Uterus (tissue), 4 donors: ENCODE data around the gene AASDH. TPM values are rescaled to one million over a fixed set of nuclear protein-coding genes. Genes with fewer than 3 reads are reported as not detected.

Source experiments
- DNase-seq, 2 donors: peaks; one replicate each; pipeline ENCODE4 v3.0.0-alpha.2; 2019 to 2020
- H3K27ac ChIP-seq, 2 donors: fragments of 200-600 bp; sonication (generic); 1 replicate in 1 of 2; 2 replicates in 1 of 2; pipeline ENCODE4 v1.5.1; 2016 to 2018
- H3K27me3 ChIP-seq, 2 donors: fragments of 200-600 bp; sonication (generic); one replicate each; pipeline ENCODE4 v1.5.1; 2018 to 2019; ENCODE audit warnings: control low read depth in 1 of 2
- H3K36me3 ChIP-seq, 2 donors: fragments of 200-600 bp; sonication (generic); one replicate each; pipeline ENCODE4 v1.5.1; 2019; ENCODE audit warnings: control low read depth in 1 of 2
- H3K4me1 ChIP-seq, 2 donors: fragments of 200-600 bp; sonication (generic); one replicate each; pipeline ENCODE4 v1.5.1; 2018 to 2019; ENCODE audit warnings: control low read depth in 1 of 2
- H3K4me3 ChIP-seq, 2 donors: fragments of 200-600 bp; sonication (generic); 1 replicate in 1 of 2; 2 replicates in 1 of 2; pipeline ENCODE4 v1.5.1; 2018 to 2019; ENCODE audit warnings: mild to moderate bottlenecking in 1 of 2
- H3K9me3 ChIP-seq, 2 donors: fragments of 200-600 bp; sonication (generic); one replicate each; pipeline ENCODE4 v1.5.1; 2019; ENCODE audit warnings: control low read depth in 1 of 2
- POLR2A ChIP-seq, 2 donors: fragments of 450-650 bp; IDR thresholded peaks; one replicate each; pipeline ENCODE4 v1.6.1; 2016; ENCODE audit warnings: antibody characterized with exemption in 2 of 2, mild to moderate bottlenecking in 1 of 2, moderate library complexity in 1 of 2
- intact Hi-C: fragments of 100-400 bp; cut with DNase I; formaldehyde crosslinking; loops from one replicate; pipeline ENCODE4 v1.15.1; 2023; ENCODE audit warnings: low total_unique reads
- total RNA-seq, 4 donors: library from RNA; depleted of rRNA in 3 of 4; stranded (reverse); fragments of >200 nt in 3 of 4; gene quantifications; one replicate each; pipeline versions ENCODE4 v1.1.0 to v1.2.4, GENCODE V29; 2014 to 2023
- TF ChIP-seq, protein P1 (sequence below), 4 experiments: fragments of 200-600 bp in 2 of 4; fragments of 450-650 bp in 2 of 4; sonication (generic) in 2 of 4; IDR thresholded peaks; one replicate each; pipeline ENCODE4 v1.5.1; 2016 to 2019; ENCODE audit warnings: antibody characterized with exemption in 4 of 4, mild to moderate bottlenecking in 2 of 4, moderate library complexity in 1 of 4
- donor health status: DM: yes; HTN: yes; CAD: no.

The AASDH gene
- total RNA-seq, 4 donors from 2014 or later: 12.7 to 58.8 (median 26.6) TPM

DNA sequence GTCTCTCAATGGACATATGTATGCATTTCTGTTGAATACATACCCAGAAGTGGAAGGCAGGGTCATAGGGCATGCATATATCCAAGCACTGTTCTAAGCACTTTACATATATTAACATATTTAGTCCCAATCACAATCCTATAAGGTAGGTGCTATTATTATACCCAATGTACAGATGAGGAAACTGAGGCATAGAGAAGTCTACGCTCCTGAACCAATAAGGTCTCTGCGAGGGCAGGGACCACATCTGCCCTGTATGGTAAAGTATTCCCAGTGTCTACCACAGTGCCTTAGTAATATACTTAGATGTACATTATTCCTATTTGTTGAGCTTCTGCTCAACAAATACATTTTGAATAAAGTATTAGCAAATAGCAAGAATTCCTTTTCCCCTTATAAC, 42.9 kb upstream of the AASDH start:
- DNase-seq: no peak
- Histone ChIP-seq H3K27ac (no peak overlapping the region), H3K27me3 (no peaks in the 10 kb centered on the region), H3K4me1 (no peaks in the 10 kb centered on the region), H3K9me3 (no peaks in the 10 kb centered on the region), H3K4me3 (no peak overlapping the region), H3K36me3 (no peaks in the 10 kb centered on the region)
- intact Hi-C loops: no loop called here
- TF ChIP-seq, protein P1, sequence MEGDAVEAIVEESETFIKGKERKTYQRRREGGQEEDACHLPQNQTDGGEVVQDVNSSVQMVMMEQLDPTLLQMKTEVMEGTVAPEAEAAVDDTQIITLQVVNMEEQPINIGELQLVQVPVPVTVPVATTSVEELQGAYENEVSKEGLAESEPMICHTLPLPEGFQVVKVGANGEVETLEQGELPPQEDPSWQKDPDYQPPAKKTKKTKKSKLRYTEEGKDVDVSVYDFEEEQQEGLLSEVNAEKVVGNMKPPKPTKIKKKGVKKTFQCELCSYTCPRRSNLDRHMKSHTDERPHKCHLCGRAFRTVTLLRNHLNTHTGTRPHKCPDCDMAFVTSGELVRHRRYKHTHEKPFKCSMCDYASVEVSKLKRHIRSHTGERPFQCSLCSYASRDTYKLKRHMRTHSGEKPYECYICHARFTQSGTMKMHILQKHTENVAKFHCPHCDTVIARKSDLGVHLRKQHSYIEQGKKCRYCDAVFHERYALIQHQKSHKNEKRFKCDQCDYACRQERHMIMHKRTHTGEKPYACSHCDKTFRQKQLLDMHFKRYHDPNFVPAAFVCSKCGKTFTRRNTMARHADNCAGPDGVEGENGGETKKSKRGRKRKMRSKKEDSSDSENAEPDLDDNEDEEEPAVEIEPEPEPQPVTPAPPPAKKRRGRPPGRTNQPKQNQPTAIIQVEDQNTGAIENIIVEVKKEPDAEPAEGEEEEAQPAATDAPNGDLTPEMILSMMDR (IDR thresholded peaks at IDR 0.05): no peak
- no peak for TF ChIP-seq POLR2A (IDR thresholded peaks at IDR 0.05)

DNA sequence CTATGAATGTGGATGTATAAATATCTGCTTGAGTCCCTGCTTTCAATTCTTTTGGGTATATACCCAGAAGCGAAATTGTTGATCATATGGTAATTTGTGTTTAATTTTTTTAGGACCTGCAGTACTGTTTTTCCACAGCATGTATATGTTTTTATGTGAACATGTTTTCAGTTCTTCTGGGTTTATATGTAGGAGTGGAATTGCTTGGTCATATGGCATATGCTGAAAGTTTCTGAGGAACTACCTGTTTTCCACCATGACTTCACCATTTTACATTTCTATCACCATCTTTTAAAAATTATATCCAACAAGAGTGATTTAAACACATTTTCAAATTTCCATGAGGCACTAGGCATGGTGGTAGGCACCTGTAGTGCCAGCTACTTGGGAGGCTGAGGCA, 39.9 kb upstream of the AASDH start:
- H3K36me3 ChIP-seq: no peaks in the 10 kb centered on the region
- intact Hi-C loops: no loop called here

DNA sequence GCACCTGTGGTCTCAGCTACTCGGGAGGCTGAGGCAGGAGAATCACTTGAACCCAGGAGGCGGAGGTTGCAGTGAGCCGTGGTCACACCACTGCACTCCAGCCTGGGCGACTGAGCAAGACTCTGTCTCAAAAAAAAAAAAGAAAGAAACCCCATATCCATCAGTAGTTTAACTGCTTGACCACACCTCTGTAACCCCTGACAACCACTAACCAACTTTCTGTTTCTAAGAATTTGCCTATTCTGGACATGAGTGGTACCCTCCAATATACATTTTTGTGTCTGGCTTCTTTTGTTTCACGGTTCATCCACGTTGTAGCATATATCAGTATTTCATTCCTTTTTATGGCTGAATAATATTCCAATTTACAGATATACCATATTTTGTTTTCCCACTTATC, 39.0 kb upstream of the AASDH start:
- TF ChIP-seq POLR2A (IDR thresholded peaks at IDR 0.05): no peak
- TF ChIP-seq, protein P1 (IDR thresholded peaks at IDR 0.05): no peak
- intact Hi-C loops: no loop called here

More for the DNA sequence above, 39.9 kb upstream of the AASDH start:
- TF ChIP-seq, protein P1 (IDR thresholded peaks at IDR 0.05): no peak
- TF ChIP-seq POLR2A (IDR thresholded peaks at IDR 0.05): no peak
- Histone ChIP-seq H3K4me3 (no peak overlapping the region), H3K4me1 (no peaks in the 10 kb centered on the region), H3K9me3 (no peaks in the 10 kb centered on the region), H3K27ac (no peak overlapping the region), H3K27me3 (no peaks in the 10 kb centered on the region)
- no peak for DNase-seq

DNA sequence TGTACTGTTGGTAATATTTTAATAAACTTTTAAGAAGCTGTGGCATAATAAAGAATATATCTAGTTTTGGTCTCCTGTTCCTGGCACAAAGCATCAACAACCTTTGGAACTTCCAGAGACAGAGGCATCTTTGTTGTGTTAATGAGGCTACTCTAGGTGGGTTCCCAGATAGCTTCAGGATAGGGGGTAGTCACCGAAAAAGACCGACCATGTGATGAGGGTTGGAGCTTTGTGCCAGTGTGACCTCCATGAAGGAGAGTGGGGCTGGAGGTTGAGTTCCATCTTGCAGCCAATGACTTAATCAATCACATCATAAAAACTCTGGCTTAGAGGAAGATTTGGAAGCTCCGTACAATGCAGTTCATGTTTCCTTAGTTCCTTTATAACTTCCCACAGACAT, 38.2 kb upstream of the AASDH start:
- no peak for DNase-seq
- H3K4me1 ChIP-seq: no peaks in the 10 kb centered on the region
- H3K27ac ChIP-seq: no peak overlapping the region
- H3K4me3 ChIP-seq: no peak overlapping the region
- no peaks in the 10 kb centered on the region for H3K27me3 ChIP-seq
- no peaks in the 10 kb centered on the region for H3K36me3 ChIP-seq
- no peaks in the 10 kb centered on the region for H3K9me3 ChIP-seq
- TF ChIP-seq POLR2A (IDR thresholded peaks at IDR 0.05): no peak
- TF ChIP-seq, protein P1 (IDR thresholded peaks at IDR 0.05): no peak
- intact Hi-C loops: no loop called here

More for the DNA sequence above, 39.0 kb upstream of the AASDH start:
- H3K27me3 ChIP-seq: no peaks in the 10 kb centered on the region
- H3K9me3 ChIP-seq: no peaks in the 10 kb centered on the region
- no peak overlapping the region for H3K27ac ChIP-seq
- no peak for DNase-seq
- no peaks in the 10 kb centered on the region for H3K4me1 ChIP-seq
- no peaks in the 10 kb centered on the region for H3K36me3 ChIP-seq
- H3K4me3 ChIP-seq: no peak overlapping the region

DNA sequence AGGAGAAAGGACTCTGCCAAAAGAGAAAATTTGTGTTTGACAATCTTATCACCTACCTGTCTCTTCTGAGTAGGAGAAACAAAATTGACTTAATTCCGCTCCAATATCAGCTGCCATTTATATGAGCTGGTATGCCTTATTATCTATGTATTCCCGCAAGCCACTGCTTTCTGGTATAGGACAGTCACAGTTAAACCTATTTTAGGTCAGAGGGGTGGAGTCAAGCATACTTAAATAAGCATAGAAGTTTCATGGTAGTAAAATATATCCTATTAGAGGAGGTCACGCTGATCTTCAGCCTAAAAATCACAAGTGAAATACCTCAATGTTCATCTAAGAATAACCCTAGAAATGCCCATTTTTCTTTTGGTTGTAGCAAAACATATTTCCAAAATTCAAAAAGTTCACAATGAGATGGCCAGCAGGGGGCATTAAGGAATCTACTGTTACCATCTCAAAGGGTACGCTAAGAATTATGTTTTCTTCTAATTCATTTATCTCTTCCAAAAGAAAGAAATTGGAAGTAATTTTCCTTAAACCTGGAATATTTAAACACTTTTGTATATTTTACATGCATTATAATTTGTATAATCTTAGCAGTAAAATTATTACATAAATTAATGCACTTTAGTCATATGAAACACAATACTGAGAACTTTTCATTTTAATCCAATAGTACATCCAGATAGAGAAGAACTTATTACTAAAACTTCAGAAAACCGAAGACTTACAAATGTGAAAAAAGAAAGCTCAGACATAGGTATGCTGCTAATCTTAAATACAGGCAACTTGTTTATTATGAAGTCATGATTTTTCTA, 37.6 kb upstream of the AASDH start:
- Histone ChIP-seq H3K4me3 (no peak overlapping the region), H3K9me3 (no peaks in the 10 kb centered on the region), H3K27me3 (no peaks in the 10 kb centered on the region), H3K36me3 (no peaks in the 10 kb centered on the region), H3K4me1 (no peaks in the 10 kb centered on the region), H3K27ac (no peak overlapping the region)
- TF ChIP-seq, protein P1 (IDR thresholded peaks at IDR 0.05): peak; percentile 48 to 67 (median 57)
- TF ChIP-seq POLR2A (IDR thresholded peaks at IDR 0.05): no peak
- intact Hi-C loops: no loop called here
- peak in 1 of 2 donors; percentile 38 for DNase-seq
